Middle frontal gyrus (tissue), 1 donor: Measurements from ENCODE around the gene PTPRN2.

ENCODE experiments used
- DNase-seq: peaks from one replicate; pipeline ENCODE4 v3.0.0-alpha.2; 2015; ENCODE audit warnings: low spot score; ENCODE audit errors: extremely low spot score

PTPRN2 gene

GRCh38 chr7:157521061-157521731 lies 1066.4 kb downstream of the PTPRN2 start:
- DNase-seq = no peak

DNA sequence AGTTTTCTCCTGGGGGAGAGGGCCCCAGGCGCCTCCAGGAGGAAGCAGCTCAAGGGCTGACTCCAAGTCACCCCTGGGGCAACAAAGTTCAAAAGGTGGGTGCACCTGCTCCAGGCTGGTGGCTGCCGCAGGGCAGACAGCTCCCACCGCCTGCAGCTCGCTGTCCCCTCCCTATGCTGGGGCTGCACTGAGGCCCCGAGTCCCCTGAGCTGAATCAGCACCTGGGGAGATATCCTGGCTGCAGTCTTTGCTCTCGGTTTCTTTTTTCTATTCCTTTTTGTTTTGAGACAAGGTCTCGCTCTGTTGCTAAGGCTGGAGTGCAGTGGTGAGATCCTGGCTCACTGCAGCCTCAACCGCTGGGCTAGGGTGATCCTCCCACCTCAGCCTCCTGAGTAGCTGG lies 1067.4 kb downstream of the PTPRN2 start:
- no peak for DNase-seq

DNA sequence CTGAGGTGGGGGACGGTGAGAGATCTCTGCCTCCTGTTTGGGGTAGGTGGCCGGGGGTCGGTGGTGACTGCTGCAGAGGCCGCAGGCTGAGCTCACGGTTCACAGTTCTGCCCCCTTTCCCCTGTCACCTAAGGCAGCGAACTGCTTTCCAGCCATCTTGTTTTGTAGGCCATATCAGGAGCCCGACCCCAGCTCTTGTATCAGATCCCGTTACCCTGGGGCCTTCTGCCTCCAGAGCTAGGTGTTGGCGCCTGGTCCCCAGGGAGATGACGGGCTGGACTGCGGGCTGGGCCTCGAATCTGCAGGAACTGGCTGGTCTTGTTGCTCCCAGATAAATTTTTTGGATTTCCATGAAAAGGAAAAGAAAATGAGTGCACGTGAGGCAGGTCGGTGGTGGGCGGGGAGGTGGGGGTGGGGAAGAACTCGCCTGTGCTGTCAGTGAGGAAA lies 1067.8 kb downstream of the PTPRN2 start:
- DNase-seq = no peak

DNA sequence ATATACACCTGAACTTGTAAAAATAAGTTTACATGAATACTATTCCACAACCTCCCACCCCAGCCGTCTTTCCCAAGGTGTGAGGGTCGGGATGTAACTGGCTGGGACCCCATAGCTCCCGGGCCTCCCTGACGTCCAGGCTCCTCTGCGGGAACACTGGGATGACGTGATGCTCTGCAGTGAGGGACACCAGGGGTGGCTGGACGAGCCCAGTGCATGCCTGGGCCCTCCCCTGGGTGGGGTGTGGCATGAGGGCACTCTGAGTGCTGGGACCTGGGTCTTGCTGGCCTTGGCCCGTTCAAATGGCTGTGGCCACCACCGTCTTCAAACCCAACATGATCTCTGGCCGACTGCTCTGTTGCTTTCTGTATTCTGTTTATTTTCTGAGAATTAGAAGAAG lies 1068.4 kb downstream of the PTPRN2 start:
- DNase-seq = no peak

DNA sequence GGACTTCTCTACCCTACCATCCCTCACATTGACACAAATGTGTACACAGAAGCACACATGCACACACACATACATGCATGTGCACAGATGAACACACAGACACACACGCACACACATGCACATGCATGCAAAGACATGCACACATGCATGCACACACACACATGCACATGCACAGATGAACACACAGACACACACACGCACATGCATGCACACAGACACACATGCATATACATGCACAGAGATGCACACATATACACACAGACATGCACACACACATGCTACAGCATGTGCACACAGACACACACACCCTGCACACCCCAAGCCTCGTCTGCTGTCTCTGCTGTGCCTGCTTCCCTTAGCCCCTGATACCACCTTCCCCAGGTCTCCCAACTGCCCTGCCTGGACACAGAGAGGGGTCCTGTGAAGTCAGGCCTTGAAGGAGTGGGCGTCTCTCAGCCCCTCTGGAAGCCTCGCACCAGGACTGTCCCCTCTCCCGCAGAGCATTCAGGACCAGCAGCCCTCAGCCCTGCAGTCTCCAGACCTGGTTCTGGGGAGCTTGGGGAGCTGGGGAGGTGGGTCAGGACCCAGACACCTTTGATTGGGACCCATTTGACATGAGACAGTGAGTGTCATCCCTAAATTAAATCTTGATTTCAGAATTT lies 1069.0 kb downstream of the PTPRN2 start:
- no peak for DNase-seq

- no peak for DNase-seq
These were observed 1069.7 kb downstream of the PTPRN2 start for GRCh38 chr7:157517782-157518513.

- DNase-seq = no peak
These were observed 1070.5 kb downstream of the PTPRN2 start for GRCh38 chr7:157516911-157517781.

DNA sequence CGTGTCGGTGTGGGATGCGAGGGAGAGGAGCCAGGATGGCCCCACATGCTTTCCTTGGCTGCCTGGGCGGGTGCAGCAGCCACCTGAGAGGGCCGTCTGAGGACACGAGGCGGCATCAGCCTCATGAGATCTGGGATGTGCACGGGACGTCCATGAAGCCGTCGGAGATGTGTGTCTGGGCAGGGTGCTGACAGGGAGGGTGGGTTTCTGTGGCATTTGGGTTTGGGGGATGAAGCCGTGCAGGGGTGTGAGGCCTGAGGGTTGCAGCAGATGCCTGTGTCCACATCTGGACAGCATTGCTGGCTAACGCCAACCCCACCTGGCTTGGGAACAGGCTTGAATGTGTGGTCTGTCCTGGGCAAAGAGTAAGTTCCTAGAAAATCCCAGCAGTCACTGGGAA lies 1071.3 kb downstream of the PTPRN2 start:
- no peak for DNase-seq

- no peak for DNase-seq
These were observed 1072.1 kb downstream of the PTPRN2 start for GRCh38 chr7:157515342-157516041.

- DNase-seq = no peak
These were observed 1072.9 kb downstream of the PTPRN2 start for GRCh38 chr7:157514746-157515145.

DNA sequence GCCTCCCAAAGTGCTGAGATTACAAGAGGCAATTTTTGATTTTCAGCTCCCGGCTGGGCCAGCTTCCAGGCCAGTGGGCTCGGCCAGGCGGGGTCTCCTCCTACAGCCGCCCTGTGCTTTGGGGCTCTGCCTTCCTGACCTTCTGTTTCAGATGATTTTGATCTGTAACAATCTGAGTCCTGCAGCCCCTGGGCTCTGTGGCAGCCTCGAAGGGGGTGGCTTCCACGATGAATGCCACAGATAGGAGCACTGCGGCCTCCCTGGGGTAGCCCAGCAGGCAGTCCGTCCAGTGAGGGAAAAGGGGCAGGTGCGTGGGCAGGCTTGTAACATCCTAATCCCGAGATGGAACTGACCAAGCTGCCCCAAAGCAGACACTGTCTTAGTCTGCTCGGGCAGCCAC lies 1073.3 kb downstream of the PTPRN2 start:
- DNase-seq = no peak

DNA sequence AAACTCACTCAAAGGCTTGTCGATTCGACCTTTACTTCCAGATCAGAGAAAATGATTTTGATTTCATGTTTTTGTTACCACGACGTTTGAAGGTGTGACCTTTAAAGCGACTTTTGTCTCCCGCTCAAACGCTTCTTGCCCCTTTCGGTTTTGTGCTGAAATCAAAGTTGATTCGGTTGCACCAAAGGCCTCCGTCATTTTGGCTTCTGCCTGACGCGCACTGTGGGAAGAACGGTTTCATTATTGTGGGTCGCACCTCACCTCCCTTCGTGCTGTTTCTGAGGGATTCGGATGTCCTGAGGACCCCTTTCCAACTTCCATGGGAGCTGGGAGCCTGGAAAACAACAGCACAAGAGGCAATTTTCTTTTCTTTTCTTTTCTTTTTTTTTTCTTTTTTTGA lies 1073.9 kb downstream of the PTPRN2 start:
- DNase-seq = no peak

GRCh38 chr7:157513162-157513621 lies 1074.4 kb downstream of the PTPRN2 start:
- no peak for DNase-seq

GRCh38 chr7:157509226-157509625 lies 1078.4 kb downstream of the PTPRN2 start:
- DNase-seq = no peak

- DNase-seq = no peak
These were observed 1079.1 kb downstream of the PTPRN2 start for GRCh38 chr7:157508477-157508881.

DNA sequence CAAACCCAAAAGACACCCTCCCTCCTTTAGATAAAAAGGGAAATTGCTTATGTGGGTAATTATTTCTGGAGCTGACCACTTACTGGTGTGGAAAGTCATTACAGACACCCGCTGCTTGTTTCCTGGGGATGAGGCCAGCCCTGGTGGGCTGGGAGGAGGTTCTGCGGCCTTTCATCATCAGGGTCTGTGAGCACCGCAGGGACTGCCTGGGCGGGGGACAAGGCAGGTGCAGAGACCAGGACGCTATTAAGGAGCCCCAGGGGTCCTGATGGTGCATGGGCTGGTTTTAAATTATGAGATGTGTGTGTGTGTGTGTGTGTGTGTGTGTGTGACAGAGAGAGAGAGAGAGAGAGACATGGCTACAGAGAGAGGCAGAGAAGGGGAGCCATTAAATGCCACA lies 1079.6 kb downstream of the PTPRN2 start:
- no peak for DNase-seq

GRCh38 chr7:157506268-157506667 lies 1081.4 kb downstream of the PTPRN2 start:
- no peak for DNase-seq

GRCh38 chr7:157505646-157506045 lies 1082.0 kb downstream of the PTPRN2 start:
- no peak for DNase-seq

- no peak for DNase-seq
These were observed 1084.4 kb downstream of the PTPRN2 start for GRCh38 chr7:157503229-157503628.

GRCh38 chr7:157502701-157503111 lies 1084.9 kb downstream of the PTPRN2 start:
- DNase-seq = no peak

- no peak for DNase-seq
These were observed 1086.0 kb downstream of the PTPRN2 start for GRCh38 chr7:157501581-157501980.
